Measurements from ENCODE around the gene DYTN. TPM values are rescaled to one million over a fixed set of nuclear protein-coding genes. Genes with fewer than 3 reads are reported as not detected.

Gene DYTN
- total and polyA plus RNA-seq, 7 experiments from 2014 or later = not detected

DNA sequence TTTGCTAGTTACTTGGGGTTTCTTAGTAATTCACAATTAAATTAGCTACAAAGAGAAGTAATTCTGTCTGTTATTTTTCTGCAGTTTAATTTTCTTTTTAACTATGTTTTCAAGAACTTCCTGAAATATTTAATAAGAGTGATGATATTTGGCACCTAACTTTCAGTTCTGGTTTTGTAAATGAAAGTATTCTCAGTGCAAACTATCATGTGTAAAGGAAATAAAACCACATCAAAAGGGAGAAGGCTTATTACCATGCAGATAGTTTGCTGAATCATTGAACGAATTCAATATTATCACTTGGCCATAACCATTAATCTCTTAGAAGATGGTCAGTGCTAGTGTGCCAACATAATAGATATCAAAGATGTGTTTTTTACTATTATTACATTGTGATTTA lies 29.2 kb downstream of the DYTN start:
- no peaks in the 10 kb centered on the region for H3K27me3 ChIP-seq (ENCODE audit: control insufficient read depth in 2 of 2, insufficient read depth in 2 of 2, low read length in 2 of 2)
- H3K36me3 ChIP-seq (ENCODE audit: control insufficient read depth in 2 of 3, insufficient read depth in 3 of 3, low read length in 3 of 3) = no peaks in the 10 kb centered on the region
- H3K4me1 ChIP-seq (ENCODE audit: control insufficient read depth in 2 of 2, insufficient read depth in 2 of 2, low read length in 2 of 2) = no peaks in the 10 kb centered on the region
- no peaks in the 10 kb centered on the region for H3K36me3 Mint-ChIP-seq
- peak; percentile 31 for ATAC-seq
- H3K27me3 Mint-ChIP-seq = peaks cover 0 to 16% (median 8%) of the 10 kb centered on the region in 5 donors
- ChIA-PET POLR2A (no interaction called here), CTCF (interaction anchor here (1.1 to 1.4 kb wide), 3 partner anchors 94 to 785 kb away, joined by 3 to 4 read pairs (median 4); no protein-coding TSS in a partner anchor)
- peaks cover 0 to 2% (median 0%) of the 10 kb centered on the region in 11 donors for H3K9me3 Mint-ChIP-seq
- H3K27ac Mint-ChIP-seq = no peak overlapping the region
- intact Hi-C loops (cut with micrococcal nuclease) = no loop called here
- peak in 2 of 9 donors; percentile 4 to 20 for DNase-seq
- no peak overlapping the region for H3K4me3 Mint-ChIP-seq
- H3K4me3 ChIP-seq (ENCODE audit: low read length) = no peak overlapping the region
- H3K27ac ChIP-seq (ENCODE audit: low read depth, low read length) = no peak overlapping the region
- H3K4me1 Mint-ChIP-seq = peaks cover 0 to 4% (median 0%) of the 10 kb centered on the region in 7 donors
- no peaks in the 10 kb centered on the region for H3K9me3 ChIP-seq (ENCODE audit: control insufficient read depth in 2 of 3, low read length in 3 of 3)

DNA sequence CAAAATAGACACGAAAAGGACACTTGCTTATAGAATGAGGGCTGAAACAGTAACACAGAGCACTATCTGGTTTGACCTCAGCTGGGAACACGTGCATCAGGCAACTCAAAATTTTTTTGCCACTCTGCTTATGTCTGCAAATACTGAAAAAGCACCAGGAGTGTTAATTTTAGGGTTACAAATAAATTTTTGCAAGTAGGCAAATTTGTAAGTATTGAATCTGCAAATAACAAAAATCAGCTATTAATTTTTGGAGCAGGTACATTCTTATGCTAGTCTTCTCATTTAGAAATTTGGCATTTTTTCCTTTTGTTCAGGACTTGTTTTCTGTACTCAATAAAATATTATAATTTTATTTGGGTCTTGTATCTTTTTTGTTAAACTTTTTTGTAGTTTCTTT lies 29.7 kb downstream of the DYTN start:
- peaks cover 0 to 4% (median 0%) of the 10 kb centered on the region in 7 donors for H3K4me1 Mint-ChIP-seq
- CTCF ChIA-PET = interaction anchor here (0.5 to 1.4 kb wide), 4 partner anchors 94 to 1027 kb away, joined by 3 to 6 read pairs (median 4); no protein-coding TSS in a partner anchor
- H3K27ac Mint-ChIP-seq = no peak overlapping the region
- H3K36me3 Mint-ChIP-seq = no peaks in the 10 kb centered on the region
- Histone ChIP-seq H3K9me3 (ENCODE audit: control insufficient read depth in 2 of 3, low read length in 3 of 3) (no peaks in the 10 kb centered on the region), H3K27me3 (ENCODE audit: control insufficient read depth in 2 of 2, insufficient read depth in 2 of 2, low read length in 2 of 2) (no peaks in the 10 kb centered on the region), H3K36me3 (ENCODE audit: control insufficient read depth in 2 of 3, insufficient read depth in 3 of 3, low read length in 3 of 3) (no peaks in the 10 kb centered on the region), H3K27ac (ENCODE audit: low read depth, low read length) (no peak overlapping the region), H3K4me3 (ENCODE audit: low read length) (no peak overlapping the region), H3K4me1 (ENCODE audit: control insufficient read depth in 2 of 2, insufficient read depth in 2 of 2, low read length in 2 of 2) (no peaks in the 10 kb centered on the region)
- intact Hi-C loops (cut with micrococcal nuclease) = no loop called here
- POLR2A ChIA-PET = no interaction called here
- no peak for DNase-seq
- H3K9me3 Mint-ChIP-seq = peaks cover 0 to 2% (median 0%) of the 10 kb centered on the region in 11 donors
- H3K27me3 Mint-ChIP-seq = peaks cover 0 to 13% (median 10%) of the 10 kb centered on the region in 5 donors
- no peak overlapping the region for H3K4me3 Mint-ChIP-seq
- ATAC-seq = no peak

DNA sequence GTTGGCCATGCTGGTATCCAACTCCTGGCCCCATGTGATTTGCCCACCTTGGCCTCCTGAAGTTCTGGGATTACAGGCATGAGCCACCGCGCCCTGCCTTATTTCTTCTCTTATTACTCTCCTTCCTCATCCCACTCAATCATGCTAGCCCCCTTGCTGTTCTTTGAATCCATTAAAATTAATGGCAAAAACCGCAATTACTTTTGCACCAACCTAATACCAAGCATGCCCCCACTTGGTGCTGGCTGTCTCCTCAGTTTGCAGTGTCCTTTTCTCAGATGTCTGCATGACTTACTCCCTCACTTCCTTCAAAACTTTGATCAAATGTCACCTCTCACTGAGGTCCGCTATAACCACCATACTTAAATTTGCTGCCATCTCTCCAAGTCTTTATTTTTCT lies 34.6 kb downstream of the DYTN start:
- intact Hi-C loops (cut with micrococcal nuclease) = no loop called here
- Histone ChIP-seq H3K27me3 (ENCODE audit: control insufficient read depth in 2 of 2, insufficient read depth in 2 of 2, low read length in 2 of 2) (no peaks in the 10 kb centered on the region), H3K27ac (ENCODE audit: low read depth, low read length) (no peak overlapping the region), H3K36me3 (ENCODE audit: control insufficient read depth in 2 of 3, insufficient read depth in 3 of 3, low read length in 3 of 3) (no peaks in the 10 kb centered on the region), H3K4me3 (ENCODE audit: low read length) (no peak overlapping the region), H3K4me1 (ENCODE audit: control insufficient read depth in 2 of 2, insufficient read depth in 2 of 2, low read length in 2 of 2) (no peaks in the 10 kb centered on the region), H3K9me3 (ENCODE audit: control insufficient read depth in 2 of 3, low read length in 3 of 3) (no peaks in the 10 kb centered on the region)
- H3K27ac Mint-ChIP-seq = no peak overlapping the region
- H3K9me3 Mint-ChIP-seq = no peaks in the 10 kb centered on the region
- CTCF ChIA-PET = no interaction called here
- no peaks in the 10 kb centered on the region for H3K4me1 Mint-ChIP-seq
- POLR2A ChIA-PET = no interaction called here
- no peak overlapping the region for H3K4me3 Mint-ChIP-seq
- H3K27me3 Mint-ChIP-seq = peaks cover 0 to 38% (median 10%) of the 10 kb centered on the region in 5 donors
- no peak for DNase-seq
- no peaks in the 10 kb centered on the region for H3K36me3 Mint-ChIP-seq
- ATAC-seq = no peak

DNA sequence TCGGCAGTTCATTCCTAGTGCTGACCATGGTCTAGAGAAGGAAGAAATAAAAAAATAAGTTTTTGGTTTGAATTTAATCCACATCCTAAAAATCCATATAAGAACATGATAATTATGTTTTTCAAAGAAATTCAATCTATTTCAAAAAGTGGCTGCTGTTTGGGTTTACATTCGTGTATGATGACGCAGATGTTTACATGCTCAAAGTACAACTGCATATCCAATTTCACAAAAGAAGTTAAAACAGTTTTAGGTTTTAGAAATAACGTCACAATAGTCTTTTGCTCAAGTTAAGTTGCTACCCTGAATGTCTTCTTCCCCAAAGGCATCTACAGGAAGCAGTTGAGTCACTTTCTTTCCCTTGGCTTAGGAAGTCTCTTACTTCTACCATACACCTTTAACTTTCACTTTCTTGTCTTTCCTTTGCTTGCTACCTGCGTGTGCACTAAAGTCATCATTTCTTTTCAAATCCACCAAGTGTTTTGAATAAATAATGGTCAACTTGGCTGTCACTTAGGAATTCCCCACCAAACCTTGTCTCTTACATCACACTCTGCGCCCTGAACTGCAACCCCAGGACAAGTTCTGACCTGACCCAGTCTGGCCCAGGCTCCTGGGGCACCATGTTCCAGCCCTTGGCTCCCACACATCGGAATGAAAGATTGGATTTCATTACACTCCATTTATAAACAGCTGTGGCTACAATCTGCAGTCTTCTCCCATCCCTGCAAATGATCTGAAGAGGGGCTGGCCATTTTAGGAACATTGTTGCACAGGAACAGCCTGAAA lies 47.5 kb downstream of the DYTN start:
- intact Hi-C loops (cut with micrococcal nuclease) = no loop called here
- Histone ChIP-seq H3K4me3 (ENCODE audit: low read length) (no peak overlapping the region), H3K4me1 (ENCODE audit: control insufficient read depth in 2 of 2, insufficient read depth in 2 of 2, low read length in 2 of 2) (no peaks in the 10 kb centered on the region), H3K27me3 (ENCODE audit: control insufficient read depth in 2 of 2, insufficient read depth in 2 of 2, low read length in 2 of 2) (peaks cover 0 to 2% of the 10 kb centered on the region in 2 donors), H3K9me3 (ENCODE audit: control insufficient read depth in 2 of 3, low read length in 3 of 3) (no peaks in the 10 kb centered on the region), H3K27ac (ENCODE audit: low read depth, low read length) (no peak overlapping the region), H3K36me3 (ENCODE audit: control insufficient read depth in 2 of 3, insufficient read depth in 3 of 3, low read length in 3 of 3) (no peaks in the 10 kb centered on the region)
- Mint-ChIP-seq H3K4me3 (no peak overlapping the region), H3K36me3 (no peaks in the 10 kb centered on the region), H3K9me3 (peaks cover 0 to 2% (median 0%) of the 10 kb centered on the region in 11 donors), H3K27ac (no peak overlapping the region), H3K4me1 (peaks cover 0 to 3% (median 0%) of the 10 kb centered on the region in 7 donors), H3K27me3 (peaks cover 11 to 29% (median 19%) of the 10 kb centered on the region in 5 donors)
- DNase-seq (no peak), ATAC-seq (no peak)
- ChIA-PET CTCF (no interaction called here), POLR2A (no interaction called here)

DNA sequence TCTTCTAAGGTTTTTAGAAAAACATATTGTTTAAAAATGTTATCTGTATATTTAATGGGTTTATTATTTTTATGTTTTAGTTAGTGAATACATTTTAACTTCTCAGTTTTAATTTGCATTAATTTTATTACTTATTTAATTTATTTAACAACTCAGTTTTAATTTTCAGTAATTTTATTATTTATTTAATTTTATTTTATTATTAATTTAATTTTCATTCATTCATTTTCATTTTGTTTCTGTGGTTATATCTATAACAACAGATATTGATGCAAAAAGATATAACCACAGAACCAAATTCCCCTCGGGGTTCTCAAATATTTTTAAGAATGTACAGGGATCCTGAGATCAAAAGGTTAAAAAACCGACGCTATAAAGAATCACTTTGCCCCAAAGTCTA lies 52.9 kb downstream of the DYTN start:
- DNase-seq (no peak), ATAC-seq (no peak)
- H3K27me3 Mint-ChIP-seq = peaks cover 8 to 33% (median 28%) of the 10 kb centered on the region in 5 donors
- no peaks in the 10 kb centered on the region for H3K36me3 ChIP-seq (ENCODE audit: control insufficient read depth in 2 of 3, insufficient read depth in 3 of 3, low read length in 3 of 3)
- intact Hi-C loops (cut with micrococcal nuclease) = no loop called here
- H3K36me3 Mint-ChIP-seq = no peaks in the 10 kb centered on the region
- no peaks in the 10 kb centered on the region for H3K9me3 Mint-ChIP-seq
- ChIA-PET POLR2A (no interaction called here), CTCF (interaction anchor here (0.6 kb wide), 1 partner anchor 24 kb away, joined by 3 read pairs; no protein-coding TSS in a partner anchor)
- no peak overlapping the region for H3K27ac ChIP-seq (ENCODE audit: low read depth, low read length)
- no peaks in the 10 kb centered on the region for H3K4me1 Mint-ChIP-seq
- no peak overlapping the region for H3K27ac Mint-ChIP-seq
- no peak overlapping the region for H3K4me3 Mint-ChIP-seq
- no peak overlapping the region for H3K4me3 ChIP-seq (ENCODE audit: low read length)
- H3K9me3 ChIP-seq (ENCODE audit: control insufficient read depth in 2 of 3, low read length in 3 of 3) = no peaks in the 10 kb centered on the region
- no peaks in the 10 kb centered on the region for H3K4me1 ChIP-seq (ENCODE audit: control insufficient read depth in 2 of 2, insufficient read depth in 2 of 2, low read length in 2 of 2)
- H3K27me3 ChIP-seq (ENCODE audit: control insufficient read depth in 2 of 2, insufficient read depth in 2 of 2, low read length in 2 of 2) = no peaks in the 10 kb centered on the region

DNA sequence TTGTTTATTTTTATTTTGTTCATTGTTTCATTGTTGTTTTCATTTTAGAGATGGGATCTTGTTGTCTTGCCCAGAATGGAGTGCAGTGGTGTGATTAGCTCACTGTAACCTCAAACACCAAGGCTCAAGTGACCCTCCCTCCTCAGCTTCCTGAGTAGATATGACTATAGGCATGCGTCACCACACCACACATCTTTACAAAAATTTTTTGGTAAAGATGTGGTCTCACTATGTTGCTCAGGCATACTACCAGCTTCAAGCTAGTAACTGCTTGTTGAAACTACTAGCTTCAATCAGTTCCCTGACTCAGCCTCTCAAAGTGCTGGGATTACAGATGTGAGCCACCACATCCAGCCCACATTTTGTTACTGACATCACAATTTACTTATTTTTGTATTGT lies 61.1 kb downstream of the DYTN start:
- Histone ChIP-seq H3K9me3 (ENCODE audit: control insufficient read depth in 2 of 3, low read length in 3 of 3) (peaks cover 0 to 6% (median 4%) of the 10 kb centered on the region in 3 experiments), H3K27me3 (ENCODE audit: control insufficient read depth in 2 of 2, insufficient read depth in 2 of 2, low read length in 2 of 2) (no peaks in the 10 kb centered on the region), H3K27ac (ENCODE audit: low read depth, low read length) (no peak overlapping the region), H3K36me3 (ENCODE audit: control insufficient read depth in 2 of 3, insufficient read depth in 3 of 3, low read length in 3 of 3) (no peaks in the 10 kb centered on the region), H3K4me1 (ENCODE audit: control insufficient read depth in 2 of 2, insufficient read depth in 2 of 2, low read length in 2 of 2) (no peaks in the 10 kb centered on the region), H3K4me3 (ENCODE audit: low read length) (no peak overlapping the region)
- ChIA-PET POLR2A (no interaction called here), CTCF (no interaction called here)
- Mint-ChIP-seq H3K4me3 (no peak overlapping the region), H3K36me3 (peaks cover 0 to 8% (median 5%) of the 10 kb centered on the region in 5 donors), H3K9me3 (peaks cover 0 to 18% (median 10%) of the 10 kb centered on the region in 11 donors), H3K27ac (no peak overlapping the region), H3K27me3 (peaks cover 0 to 26% (median 13%) of the 10 kb centered on the region in 5 donors), H3K4me1 (no peaks in the 10 kb centered on the region)
- no peak for DNase-seq
- no peak for ATAC-seq
- intact Hi-C loops (cut with micrococcal nuclease) = no loop called here

DNA sequence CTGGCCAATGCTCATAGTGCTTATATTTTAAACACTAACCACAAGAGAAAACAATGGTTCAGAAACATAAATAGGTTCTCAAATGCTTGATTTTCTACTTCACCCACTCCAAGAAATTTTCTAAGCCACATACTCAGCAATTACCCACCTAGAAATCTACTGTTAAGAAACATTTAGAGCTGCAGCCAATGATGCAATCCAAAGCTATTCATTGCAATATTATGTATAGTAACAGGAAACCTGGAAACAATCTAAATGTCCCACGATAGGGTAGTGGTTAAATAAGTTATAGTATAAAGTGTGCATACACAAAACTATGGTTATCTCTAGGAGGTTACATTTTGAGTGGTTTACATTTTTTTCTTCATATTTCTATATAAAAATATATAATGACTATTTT lies 70.2 kb downstream of the DYTN start:
- Histone ChIP-seq H3K27me3 (ENCODE audit: control insufficient read depth in 2 of 2, insufficient read depth in 2 of 2, low read length in 2 of 2) (no peaks in the 10 kb centered on the region), H3K4me3 (ENCODE audit: low read length) (no peak overlapping the region), H3K4me1 (ENCODE audit: control insufficient read depth in 2 of 2, insufficient read depth in 2 of 2, low read length in 2 of 2) (no peaks in the 10 kb centered on the region), H3K9me3 (ENCODE audit: control insufficient read depth in 2 of 3, low read length in 3 of 3) (no peaks in the 10 kb centered on the region), H3K36me3 (ENCODE audit: control insufficient read depth in 2 of 3, insufficient read depth in 3 of 3, low read length in 3 of 3) (no peaks in the 10 kb centered on the region), H3K27ac (ENCODE audit: low read depth, low read length) (no peak overlapping the region)
- ChIA-PET POLR2A (no interaction called here), CTCF (no interaction called here)
- intact Hi-C loops (cut with micrococcal nuclease) = no loop called here
- Mint-ChIP-seq H3K36me3 (no peaks in the 10 kb centered on the region), H3K4me3 (no peak overlapping the region), H3K27ac (no peak overlapping the region), H3K4me1 (no peaks in the 10 kb centered on the region), H3K27me3 (peaks cover 3 to 29% (median 16%) of the 10 kb centered on the region in 5 donors), H3K9me3 (peaks cover 0 to 4% (median 0%) of the 10 kb centered on the region in 11 donors)
- DNase-seq (no peak), ATAC-seq (no peak)
